ENCODE data around the gene C1orf216.
"Not testable (repeated sequence)": the region's sequence is repeated elsewhere in the genome, so short reads cannot be mapped to it uniquely, and the experiment has no call there.

C1orf216 gene

GRCh38 chr1:35707601-35708440, 10.9 kb downstream of the C1orf216 start:
- no peak overlapping the region for H3K27ac ChIP-seq (ENCODE audit: insufficient read depth in 1 of 2, low read depth in 1 of 2, low read length in 2 of 2, poor library complexity in 1 of 2, severe bottlenecking in 2 of 2)
- under 1% methylated on average over 40 of the region's 76 CpGs for WGBS (ENCODE audit: insufficient coverage)
- peaks cover 0 to 18% (median 14%) of the 10 kb centered on the region in 4 experiments for H3K4me1 ChIP-seq (ENCODE audit: control extremely low read depth in 1 of 4, control insufficient read depth in 4 of 4, insufficient read depth in 4 of 4, low read length in 3 of 4)
- H3K4me3 ChIP-seq (ENCODE audit: control insufficient read depth in 1 of 7, extremely low read depth in 1 of 7, insufficient read depth in 4 of 7, low read depth in 2 of 7, low read length in 6 of 7): peak overlapping the region; percentile 23 to 76 (median 57)
- peaks cover 0 to 2% (median 0%) of the 10 kb centered on the region in 4 experiments for H3K36me3 ChIP-seq (ENCODE audit: control insufficient read depth in 4 of 4, insufficient read depth in 4 of 4, low read length in 3 of 4)
- H3K27me3 ChIP-seq (replicated peaks in 2 of 5; ENCODE audit: control insufficient read depth in 4 of 5, insufficient read depth in 5 of 5, low read length in 4 of 5): peaks cover 4 to 58% (median 18%) of the 10 kb centered on the region in 5 experiments
- H3K9me3 ChIP-seq (ENCODE audit: control extremely low read depth in 1 of 5, control insufficient read depth in 4 of 5, insufficient read depth in 2 of 5, low read depth in 1 of 5, low read length in 4 of 5): no peaks in the 10 kb centered on the region
- DNase-seq: peak in 2 of 3 donors; percentile 35 to 57
- CTCF ChIA-PET: interaction anchor here (0.8 to 1.3 kb wide), 2 partner anchors 136 to 257 kb away, joined by 3 read pairs; no protein-coding TSS in a partner anchor
- POLR2A ChIA-PET: no interaction called here

- H3K4me1 ChIP-seq (ENCODE audit: control extremely low read depth in 1 of 4, control insufficient read depth in 4 of 4, insufficient read depth in 4 of 4, low read length in 3 of 4): peaks cover 0 to 18% (median 14%) of the 10 kb centered on the region in 4 experiments
- peaks cover 4 to 66% (median 23%) of the 10 kb centered on the region in 5 experiments for H3K27me3 ChIP-seq (replicated peaks in 2 of 5; ENCODE audit: control insufficient read depth in 4 of 5, insufficient read depth in 5 of 5, low read length in 4 of 5)
- DNase-seq: peak in 1 of 3 donors; percentile 28
- H3K36me3 ChIP-seq (ENCODE audit: control insufficient read depth in 4 of 4, insufficient read depth in 4 of 4, low read length in 3 of 4): peaks cover 0 to 2% (median 0%) of the 10 kb centered on the region in 4 experiments
- no peaks in the 10 kb centered on the region for H3K9me3 ChIP-seq (ENCODE audit: control extremely low read depth in 1 of 5, control insufficient read depth in 4 of 5, insufficient read depth in 2 of 5, low read depth in 1 of 5, low read length in 4 of 5)
- CTCF ChIA-PET: interaction anchor here (0.8 to 1.3 kb wide), 2 partner anchors 135 to 256 kb away, joined by 3 read pairs; no protein-coding TSS in a partner anchor
- H3K4me3 ChIP-seq (ENCODE audit: control insufficient read depth in 1 of 7, extremely low read depth in 1 of 7, insufficient read depth in 4 of 7, low read depth in 2 of 7, low read length in 6 of 7): peak overlapping the region in 5 of 7 experiments; percentile 42 to 76 (median 61)
- H3K27ac ChIP-seq (ENCODE audit: insufficient read depth in 1 of 2, low read depth in 1 of 2, low read length in 2 of 2, poor library complexity in 1 of 2, severe bottlenecking in 2 of 2): no peak overlapping the region
- WGBS (ENCODE audit: insufficient coverage): 50% methylated on average over 23 of the region's 29 CpGs
- POLR2A ChIA-PET: interaction anchor here (0.6 kb wide), 1 partner anchor 150 kb away, joined by 3 read pairs; the partner anchor contains the start of gene KIAA0319L
Observed at GRCh38 chr1:35706846-35707600, 11.7 kb downstream of the C1orf216 start.

- H3K27me3 ChIP-seq (replicated peaks in 2 of 5; ENCODE audit: control insufficient read depth in 4 of 5, insufficient read depth in 5 of 5, low read length in 4 of 5): peaks cover 17 to 80% (median 35%) of the 10 kb centered on the region in 5 experiments
- H3K9me3 ChIP-seq (ENCODE audit: control extremely low read depth in 1 of 5, control insufficient read depth in 4 of 5, insufficient read depth in 2 of 5, low read depth in 1 of 5, low read length in 4 of 5): peaks cover 0 to 8% (median 0%) of the 10 kb centered on the region in 5 experiments
- H3K4me3 ChIP-seq (ENCODE audit: control insufficient read depth in 1 of 7, extremely low read depth in 1 of 7, insufficient read depth in 4 of 7, low read depth in 2 of 7, low read length in 6 of 7): no peak overlapping the region
- ChIA-PET POLR2A (no interaction called here), CTCF (interaction anchor here (0.8 to 2.3 kb wide), 4 partner anchors 13 to 24 kb away, joined by 3 to 14 read pairs (median 8); no protein-coding TSS in a partner anchor)
- peaks cover 0 to 6% (median 3%) of the 10 kb centered on the region in 4 experiments for H3K4me1 ChIP-seq (ENCODE audit: control extremely low read depth in 1 of 4, control insufficient read depth in 4 of 4, insufficient read depth in 4 of 4, low read length in 3 of 4)
- no peaks in the 10 kb centered on the region for H3K36me3 ChIP-seq (ENCODE audit: control insufficient read depth in 4 of 4, insufficient read depth in 4 of 4, low read length in 3 of 4)
- no peak for DNase-seq
- 51% methylated on average over 2 of the region's 7 CpGs for WGBS (ENCODE audit: insufficient coverage)
- no peak overlapping the region for H3K27ac ChIP-seq (ENCODE audit: insufficient read depth in 1 of 2, low read depth in 1 of 2, low read length in 2 of 2, poor library complexity in 1 of 2, severe bottlenecking in 2 of 2)
Observed at GRCh38 chr1:35702508-35702907, 16.2 kb downstream of the C1orf216 start.

GRCh38 chr1:35699152-35699551, 19.5 kb downstream of the C1orf216 start:
- H3K27me3 ChIP-seq (replicated peaks in 2 of 5; ENCODE audit: control insufficient read depth in 4 of 5, insufficient read depth in 5 of 5, low read length in 4 of 5): peaks cover 16 to 62% (median 28%) of the 10 kb centered on the region in 5 experiments
- POLR2A ChIA-PET; H3K9me3 ChIP-seq (ENCODE audit: control extremely low read depth in 1 of 5, control insufficient read depth in 4 of 5, insufficient read depth in 2 of 5, low read depth in 1 of 5, low read length in 4 of 5); H3K36me3 ChIP-seq (ENCODE audit: control insufficient read depth in 4 of 4, insufficient read depth in 4 of 4, low read length in 3 of 4); H3K4me1 ChIP-seq (ENCODE audit: control extremely low read depth in 1 of 4, control insufficient read depth in 4 of 4, insufficient read depth in 4 of 4, low read length in 3 of 4); DNase-seq; H3K27ac ChIP-seq (ENCODE audit: insufficient read depth in 1 of 2, low read depth in 1 of 2, low read length in 2 of 2, poor library complexity in 1 of 2, severe bottlenecking in 2 of 2); H3K4me3 ChIP-seq (ENCODE audit: control insufficient read depth in 1 of 7, extremely low read depth in 1 of 7, insufficient read depth in 4 of 7, low read depth in 2 of 7, low read length in 6 of 7): not testable (repeated sequence)
- WGBS (ENCODE audit: insufficient coverage): no CpG with 5 or more reads among the region's 1 CpG
- CTCF ChIA-PET: interaction anchor here (0.7 to 1.3 kb wide), 3 partner anchors 15 to 52 kb away, joined by 3 to 4 read pairs (median 3); no protein-coding TSS in a partner anchor

GRCh38 chr1:35692317-35692716, 26.4 kb downstream of the C1orf216 start:
- POLR2A ChIA-PET: no interaction called here
- Histone ChIP-seq H3K36me3 (ENCODE audit: control insufficient read depth in 4 of 4, insufficient read depth in 4 of 4, low read length in 3 of 4) (no peaks in the 10 kb centered on the region), H3K4me1 (ENCODE audit: control extremely low read depth in 1 of 4, control insufficient read depth in 4 of 4, insufficient read depth in 4 of 4, low read length in 3 of 4) (no peaks in the 10 kb centered on the region), H3K4me3 (ENCODE audit: control insufficient read depth in 1 of 7, extremely low read depth in 1 of 7, insufficient read depth in 4 of 7, low read depth in 2 of 7, low read length in 6 of 7) (no peak overlapping the region), H3K9me3 (ENCODE audit: control extremely low read depth in 1 of 5, control insufficient read depth in 4 of 5, insufficient read depth in 2 of 5, low read depth in 1 of 5, low read length in 4 of 5) (no peaks in the 10 kb centered on the region), H3K27me3 (replicated peaks in 2 of 5; ENCODE audit: control insufficient read depth in 4 of 5, insufficient read depth in 5 of 5, low read length in 4 of 5) (peaks cover 0 to 8% (median 5%) of the 10 kb centered on the region in 5 experiments), H3K27ac (ENCODE audit: insufficient read depth in 1 of 2, low read depth in 1 of 2, low read length in 2 of 2, poor library complexity in 1 of 2, severe bottlenecking in 2 of 2) (no peak overlapping the region)
- no CpG with 5 or more reads among the region's 2 CpGs for WGBS (ENCODE audit: insufficient coverage)
- DNase-seq: no peak
- CTCF ChIA-PET: interaction anchor here (1.3 kb wide), 1 partner anchor 35 kb away, joined by 3 read pairs; no protein-coding TSS in a partner anchor

GRCh38 chr1:35691571-35692220, 27.0 kb downstream of the C1orf216 start:
- WGBS (ENCODE audit: insufficient coverage): 95% methylated on average over 4 of the region's 8 CpGs

More at GRCh38 chr1:35691571-35692220, 27.0 kb downstream of the C1orf216 start:
- no peaks in the 10 kb centered on the region for H3K4me1 ChIP-seq (ENCODE audit: control extremely low read depth in 1 of 4, control insufficient read depth in 4 of 4, insufficient read depth in 4 of 4, low read length in 3 of 4)
- no peak overlapping the region for H3K4me3 ChIP-seq (ENCODE audit: control insufficient read depth in 1 of 7, extremely low read depth in 1 of 7, insufficient read depth in 4 of 7, low read depth in 2 of 7, low read length in 6 of 7)
- H3K27me3 ChIP-seq (replicated peaks in 2 of 5; ENCODE audit: control insufficient read depth in 4 of 5, insufficient read depth in 5 of 5, low read length in 4 of 5): peaks cover 0 to 8% (median 5%) of the 10 kb centered on the region in 5 experiments
- DNase-seq: no peak
- H3K36me3 ChIP-seq (ENCODE audit: control insufficient read depth in 4 of 4, insufficient read depth in 4 of 4, low read length in 3 of 4): no peaks in the 10 kb centered on the region
- ChIA-PET CTCF (interaction anchor here (0.6 to 1.4 kb wide), 2 partner anchors 21 to 36 kb away, joined by 3 to 4 read pairs; no protein-coding TSS in a partner anchor), POLR2A (no interaction called here)
- H3K9me3 ChIP-seq (ENCODE audit: control extremely low read depth in 1 of 5, control insufficient read depth in 4 of 5, insufficient read depth in 2 of 5, low read depth in 1 of 5, low read length in 4 of 5): no peaks in the 10 kb centered on the region
- no peak overlapping the region for H3K27ac ChIP-seq (ENCODE audit: insufficient read depth in 1 of 2, low read depth in 1 of 2, low read length in 2 of 2, poor library complexity in 1 of 2, severe bottlenecking in 2 of 2)
